ENCODE measurements around the gene NTNG2.

DNA sequence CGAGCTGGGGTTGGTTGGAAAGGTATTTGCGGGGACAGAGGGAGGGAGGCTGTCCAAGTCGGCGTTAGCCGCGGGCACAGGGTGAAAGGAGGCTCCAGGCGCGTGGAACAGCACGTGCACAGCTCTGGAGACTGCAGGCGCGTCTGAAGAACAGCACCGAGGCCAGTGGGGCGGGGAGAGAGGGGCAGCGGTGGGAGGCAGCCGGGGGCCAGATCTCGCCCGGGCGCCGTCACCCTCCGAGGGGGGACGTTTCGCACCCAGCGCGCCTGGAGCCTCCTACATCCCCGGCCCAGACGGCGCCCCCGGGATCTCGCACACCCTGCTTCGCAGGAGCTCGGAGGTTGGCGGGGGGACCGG, 79.6 kb downstream of the NTNG2 start:
- TF ChIP-seq, protein P1, sequence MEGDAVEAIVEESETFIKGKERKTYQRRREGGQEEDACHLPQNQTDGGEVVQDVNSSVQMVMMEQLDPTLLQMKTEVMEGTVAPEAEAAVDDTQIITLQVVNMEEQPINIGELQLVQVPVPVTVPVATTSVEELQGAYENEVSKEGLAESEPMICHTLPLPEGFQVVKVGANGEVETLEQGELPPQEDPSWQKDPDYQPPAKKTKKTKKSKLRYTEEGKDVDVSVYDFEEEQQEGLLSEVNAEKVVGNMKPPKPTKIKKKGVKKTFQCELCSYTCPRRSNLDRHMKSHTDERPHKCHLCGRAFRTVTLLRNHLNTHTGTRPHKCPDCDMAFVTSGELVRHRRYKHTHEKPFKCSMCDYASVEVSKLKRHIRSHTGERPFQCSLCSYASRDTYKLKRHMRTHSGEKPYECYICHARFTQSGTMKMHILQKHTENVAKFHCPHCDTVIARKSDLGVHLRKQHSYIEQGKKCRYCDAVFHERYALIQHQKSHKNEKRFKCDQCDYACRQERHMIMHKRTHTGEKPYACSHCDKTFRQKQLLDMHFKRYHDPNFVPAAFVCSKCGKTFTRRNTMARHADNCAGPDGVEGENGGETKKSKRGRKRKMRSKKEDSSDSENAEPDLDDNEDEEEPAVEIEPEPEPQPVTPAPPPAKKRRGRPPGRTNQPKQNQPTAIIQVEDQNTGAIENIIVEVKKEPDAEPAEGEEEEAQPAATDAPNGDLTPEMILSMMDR (IDR thresholded peaks at IDR 0.05) = no peak
- TF ChIP-seq EZH2 (IDR thresholded peaks at IDR 0.05; ENCODE audit: borderline replicate concordance, insufficient read depth, low read depth, low read length, poor library complexity, severe bottlenecking) = no peak
